Cerebellar cortex (tissue), 1 donor: ENCODE measurements around the gene RAD21L1.
A peak's percentile ranks its signal among the peaks of the same experiment; 100 is the strongest.
"Not testable (repeated sequence)": the region's sequence is repeated elsewhere in the genome, so short reads cannot be mapped to it uniquely, and the experiment has no call there.

Source experiments
- DNase-seq: peaks from one replicate; pipeline ENCODE4 v3.0.0-alpha.2; 2015; ENCODE audit warnings: low spot score

The RAD21L1 gene

GRCh38 chr20:1229541-1229940 lies 3.7 kb downstream of the RAD21L1 start:
- DNase-seq: no peak

GRCh38 chr20:1232286-1233111 lies 6.7 kb downstream of the RAD21L1 start:
- no peak for DNase-seq

- DNase-seq: no peak
Measured at GRCh38 chr20:1240549-1240948, 14.7 kb downstream of the RAD21L1 start.

GRCh38 chr20:1241456-1241855 lies 15.6 kb downstream of the RAD21L1 start:
- no peak for DNase-seq

- DNase-seq: no peak
Measured at GRCh38 chr20:1242099-1242498, 16.3 kb downstream of the RAD21L1 start.

- no peak for DNase-seq
Measured at GRCh38 chr20:1242530-1242929, 16.7 kb downstream of the RAD21L1 start.

- no peak for DNase-seq
Measured at GRCh38 chr20:1245578-1245977, 19.7 kb downstream of the RAD21L1 start.

- no peak for DNase-seq
Measured at GRCh38 chr20:1247689-1248088, 21.8 kb downstream of the RAD21L1 start.

- DNase-seq: not testable (repeated sequence)
Measured at GRCh38 chr20:1250282-1250681, 24.4 kb downstream of the RAD21L1 start.

- no peak for DNase-seq
Measured at GRCh38 chr20:1252416-1252815, 26.6 kb downstream of the RAD21L1 start.

- DNase-seq: no peak
Measured at GRCh38 chr20:1254254-1254653, 28.4 kb downstream of the RAD21L1 start.

GRCh38 chr20:1255675-1256074 lies 29.8 kb downstream of the RAD21L1 start:
- no peak for DNase-seq

- no peak for DNase-seq
Measured at GRCh38 chr20:1263853-1264252, 38.0 kb downstream of the RAD21L1 start.

GRCh38 chr20:1264727-1265126 lies 38.9 kb downstream of the RAD21L1 start:
- no peak for DNase-seq

- no peak for DNase-seq
Measured at GRCh38 chr20:1265226-1265915, 39.5 kb downstream of the RAD21L1 start.

- DNase-seq: no peak
Measured at GRCh38 chr20:1265916-1266166, 40.0 kb downstream of the RAD21L1 start.

GRCh38 chr20:1266167-1266973 lies 40.5 kb downstream of the RAD21L1 start, which contains the start of gene SNPH:
SNPH (plus strand) TSS chr20:1266294; CDS start chr20:1296240, 29,946 bp downstream.
- peak; percentile 65 for DNase-seq

GRCh38 chr20:1267161-1267560 lies 41.3 kb downstream of the RAD21L1 start:
- DNase-seq: peak; percentile 61

- no peak for DNase-seq
Measured at GRCh38 chr20:1267809-1268374, 42.0 kb downstream of the RAD21L1 start.

- no peak for DNase-seq
Measured at GRCh38 chr20:1269235-1269634, 43.4 kb downstream of the RAD21L1 start.

GRCh38 chr20:1269850-1270249 lies 44.0 kb downstream of the RAD21L1 start:
- no peak for DNase-seq

- no peak for DNase-seq
Measured at GRCh38 chr20:1272368-1273100, 46.7 kb downstream of the RAD21L1 start.
